HUES48 (cell line): ENCODE measurements around the gene FLNB.

Experiments used
- H3K27ac ChIP-seq: one replicate; pipeline ENCODE4 v1.7.0; 2013; ENCODE audit warnings: low read depth, low read length, inconsistent platforms
- H3K27me3 ChIP-seq: 2 replicates; pipeline ENCODE4 v1.6.1; 2013; ENCODE audit warnings: mild to moderate bottlenecking, low read length; ENCODE audit not compliant: control insufficient read depth, insufficient read depth
- H3K36me3 ChIP-seq: 2 replicates; pipeline ENCODE4 v1.6.1; 2013; ENCODE audit warnings: low read length; ENCODE audit not compliant: control insufficient read depth, insufficient read depth
- H3K4me1 ChIP-seq: 2 replicates; pipeline ENCODE4 v1.6.1; 2013; ENCODE audit warnings: mild to moderate bottlenecking, low read length; ENCODE audit not compliant: control insufficient read depth, insufficient read depth
- H3K4me3 ChIP-seq: 2 replicates; pipeline ENCODE4 v1.5.1; 2013; ENCODE audit warnings: mild to moderate bottlenecking, low read depth, low read length
- H3K9ac ChIP-seq: 2 replicates; pipeline ENCODE4 v1.6.1; 2013; ENCODE audit warnings: mild to moderate bottlenecking, low read depth, low read length, moderate library complexity
- H3K9me3 ChIP-seq: 2 replicates; pipeline ENCODE4 v1.6.1; 2013; ENCODE audit warnings: low read length; ENCODE audit not compliant: control insufficient read depth, insufficient read depth

The FLNB gene

GRCh38 chr3:58000306-58001085, 7.7 kb upstream of the FLNB start:
- Histone ChIP-seq H3K36me3 (no peaks in the 10 kb centered on the region), H3K27ac (no peak overlapping the region), H3K9ac (no peak overlapping the region), H3K4me3 (no peak overlapping the region), H3K4me1 (no peaks in the 10 kb centered on the region; the same call in 1 of the 2 replicates), H3K9me3 (no peaks in the 10 kb centered on the region), H3K27me3 (no peaks in the 10 kb centered on the region)

- no peaks in the 10 kb centered on the region for H3K36me3 ChIP-seq
- H3K9me3 ChIP-seq: no peaks in the 10 kb centered on the region
- H3K27me3 ChIP-seq: no peaks in the 10 kb centered on the region
- no peak overlapping the region for H3K27ac ChIP-seq
- no peak overlapping the region for H3K9ac ChIP-seq
- H3K4me1 ChIP-seq: no peaks in the 10 kb centered on the region; the same call in 1 of the 2 replicates
- no peak overlapping the region for H3K4me3 ChIP-seq
Observed at GRCh38 chr3:58001086-58001467, 7.1 kb upstream of the FLNB start.

GRCh38 chr3:58001979-58002378, 6.2 kb upstream of the FLNB start:
- H3K27ac ChIP-seq: no peak overlapping the region
- no peak overlapping the region for H3K4me3 ChIP-seq
- no peaks in the 10 kb centered on the region for H3K27me3 ChIP-seq
- H3K9ac ChIP-seq: no peak overlapping the region
- H3K36me3 ChIP-seq: no peaks in the 10 kb centered on the region
- no peaks in the 10 kb centered on the region; the same call in 1 of the 2 replicates for H3K4me1 ChIP-seq
- no peaks in the 10 kb centered on the region for H3K9me3 ChIP-seq

- Histone ChIP-seq H3K4me1 (no peaks in the 10 kb centered on the region; the same call in 1 of the 2 replicates), H3K36me3 (no peaks in the 10 kb centered on the region), H3K9ac (no peak overlapping the region), H3K9me3 (no peaks in the 10 kb centered on the region), H3K27ac (no peak overlapping the region), H3K4me3 (no peak overlapping the region), H3K27me3 (no peaks in the 10 kb centered on the region)
Observed at GRCh38 chr3:58003093-58003492, 5.1 kb upstream of the FLNB start.

GRCh38 chr3:58004973-58005372, 3.2 kb upstream of the FLNB start:
- Histone ChIP-seq H3K4me1 (no peaks in the 10 kb centered on the region; the same call in 1 of the 2 replicates), H3K9ac (no peak overlapping the region), H3K4me3 (no peak overlapping the region), H3K9me3 (no peaks in the 10 kb centered on the region), H3K36me3 (no peaks in the 10 kb centered on the region), H3K27me3 (no peaks in the 10 kb centered on the region), H3K27ac (no peak overlapping the region)

- Histone ChIP-seq H3K27ac (no peak overlapping the region), H3K27me3 (no peaks in the 10 kb centered on the region), H3K9ac (no peak overlapping the region), H3K4me1 (peaks cover 7% of the 10 kb centered on the region), H3K9me3 (no peaks in the 10 kb centered on the region), H3K36me3 (no peaks in the 10 kb centered on the region), H3K4me3 (no peak overlapping the region)
Observed at GRCh38 chr3:58005669-58006068, 2.6 kb upstream of the FLNB start.

GRCh38 chr3:58006661-58007060, 1.6 kb upstream of the FLNB start:
- no peak overlapping the region for H3K9ac ChIP-seq
- no peak overlapping the region for H3K4me3 ChIP-seq
- no peaks in the 10 kb centered on the region for H3K27me3 ChIP-seq
- H3K4me1 ChIP-seq: peaks cover 14% of the 10 kb centered on the region
- no peaks in the 10 kb centered on the region for H3K36me3 ChIP-seq
- H3K27ac ChIP-seq: peak overlapping the region; percentile 14
- no peaks in the 10 kb centered on the region for H3K9me3 ChIP-seq

GRCh38 chr3:58009026-58009748, 965 bp downstream of the FLNB start:
- Histone ChIP-seq H3K9ac (peak overlapping the region; percentile 87), H3K27ac (peak overlapping the region; percentile 57), H3K36me3 (no peaks in the 10 kb centered on the region), H3K4me1 (peaks cover 27% of the 10 kb centered on the region), H3K27me3 (no peaks in the 10 kb centered on the region), H3K9me3 (no peaks in the 10 kb centered on the region), H3K4me3 (peak overlapping the region; percentile 94)

GRCh38 chr3:58009749-58010535, 1.7 kb downstream of the FLNB start:
- H3K4me3 ChIP-seq: peak overlapping the region; percentile 94
- no peak overlapping the region for H3K27ac ChIP-seq
- no peaks in the 10 kb centered on the region for H3K36me3 ChIP-seq
- H3K4me1 ChIP-seq: peaks cover 29% of the 10 kb centered on the region
- no peaks in the 10 kb centered on the region for H3K9me3 ChIP-seq
- no peaks in the 10 kb centered on the region for H3K27me3 ChIP-seq
- H3K9ac ChIP-seq: peak overlapping the region; percentile 87; the same call in 1 of the 2 replicates

- H3K27ac ChIP-seq: no peak overlapping the region
- H3K9ac ChIP-seq: no peak overlapping the region
- no peaks in the 10 kb centered on the region for H3K27me3 ChIP-seq
- H3K4me1 ChIP-seq: peaks cover 31% of the 10 kb centered on the region
- H3K36me3 ChIP-seq: no peaks in the 10 kb centered on the region
- H3K4me3 ChIP-seq: peak overlapping the region; percentile 94
- H3K9me3 ChIP-seq: no peaks in the 10 kb centered on the region
Observed at GRCh38 chr3:58010562-58010961, 2.3 kb downstream of the FLNB start.
